Activated naive CD8-positive, alpha-beta T cell treated with anti-CD3 and anti-CD28 coated beads, Interleukin-2, amount 50 U/mL, for 16 hours (primary cell): Measurements from ENCODE around the gene WDR45B.
"Not testable (repeated sequence)": the region's sequence is repeated elsewhere in the genome, so short reads cannot be mapped to it uniquely, and the experiment has no call there.

ENCODE experiments used
- DNase-seq: peaks from one replicate; pipeline ENCODE4 v3.0.0-alpha.2; 2020; ENCODE audit warnings: low read depth, low spot score

The WDR45B gene

GRCh38 chr17:82583720-82584234, 64.5 kb downstream of the WDR45B start:
- no peak for DNase-seq

DNA sequence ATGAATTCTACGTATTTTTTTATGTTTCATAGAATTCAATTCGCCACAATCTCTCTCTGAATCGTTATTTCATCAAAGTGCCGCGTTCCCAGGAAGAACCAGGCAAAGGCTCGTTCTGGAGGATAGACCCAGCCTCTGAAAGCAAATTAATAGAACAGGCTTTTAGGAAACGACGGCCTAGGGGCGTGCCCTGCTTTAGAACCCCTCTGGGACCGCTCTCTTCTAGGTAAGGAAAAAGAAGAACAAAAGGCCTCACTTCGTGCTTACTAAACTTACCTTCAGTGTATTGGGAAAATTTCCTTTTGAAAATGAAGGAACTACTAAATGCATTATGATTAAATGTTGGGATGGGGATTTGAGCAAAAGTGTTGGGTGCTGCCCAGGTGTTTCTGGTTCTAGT, 65.5 kb downstream of the WDR45B start:
- DNase-seq = no peak

DNA sequence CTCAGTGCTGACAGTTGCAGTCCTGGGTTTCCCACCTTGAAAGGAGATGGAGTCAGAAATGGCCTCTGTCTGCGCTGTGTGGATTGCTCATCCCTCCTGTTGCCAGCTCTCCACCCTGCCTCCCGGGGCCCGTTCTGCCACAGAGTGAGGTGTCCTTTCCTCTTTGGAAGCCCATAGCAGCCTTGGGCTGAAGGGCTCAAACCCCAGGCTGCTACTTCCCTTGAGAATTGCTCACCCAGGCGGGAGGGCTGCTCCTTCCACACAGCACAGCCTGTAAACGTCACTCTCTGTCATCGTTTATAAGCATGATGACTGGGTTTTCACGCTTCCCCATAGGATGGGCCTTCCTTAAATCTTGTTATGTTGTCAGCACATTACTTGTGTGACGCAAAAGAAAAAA, 66.0 kb downstream of the WDR45B start:
- no peak for DNase-seq

GRCh38 chr17:82579969-82580368, 68.3 kb downstream of the WDR45B start:
- not testable (repeated sequence) for DNase-seq

GRCh38 chr17:82577300-82577699, 70.9 kb downstream of the WDR45B start:
- DNase-seq = no peak

- DNase-seq = not testable (repeated sequence)
Measured at GRCh38 chr17:82575581-82576221, 72.5 kb downstream of the WDR45B start.

DNA sequence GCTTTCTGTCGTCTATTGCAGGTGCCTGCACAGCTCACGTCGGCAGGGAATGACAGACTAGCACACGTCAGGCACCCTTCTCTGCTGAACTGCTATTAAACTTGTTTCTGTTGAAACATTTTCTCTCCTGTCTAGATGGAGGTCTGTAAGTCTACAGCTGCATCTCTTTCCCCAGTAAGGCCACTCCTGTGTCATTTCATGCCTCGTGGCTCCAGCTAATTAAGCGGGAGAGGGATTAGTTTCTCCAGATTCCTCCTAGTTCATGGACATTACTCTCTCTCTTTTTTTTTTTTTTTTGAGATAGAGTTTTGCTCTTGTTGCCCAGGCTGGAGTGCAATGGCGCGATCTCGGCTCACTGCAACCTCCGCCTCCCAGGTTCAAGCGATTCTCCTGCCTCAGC, 74.2 kb downstream of the WDR45B start:
- DNase-seq = no peak

- no peak for DNase-seq
Measured at GRCh38 chr17:82571855-82572254, 76.4 kb downstream of the WDR45B start.

GRCh38 chr17:82570277-82570676, 78.0 kb downstream of the WDR45B start:
- DNase-seq = no peak

DNA sequence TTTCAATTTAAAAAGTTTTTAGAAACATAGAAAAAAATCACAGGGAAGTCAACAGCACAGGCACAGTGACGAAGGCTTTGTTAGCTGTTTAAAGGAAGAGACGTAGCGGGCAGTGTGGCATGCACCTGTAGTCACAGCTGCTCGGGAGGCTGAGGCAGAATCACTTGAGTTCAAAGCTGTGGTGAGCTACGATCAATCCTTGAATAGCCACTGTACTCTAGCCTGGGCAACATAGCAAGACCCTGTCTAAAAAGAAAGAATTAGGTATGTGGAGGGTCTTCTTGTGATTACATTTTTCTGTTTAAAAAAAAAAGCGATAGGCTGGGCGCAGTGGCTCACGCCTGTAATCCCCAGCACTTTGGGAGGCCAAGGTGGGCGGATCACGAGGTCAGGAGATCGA, 78.6 kb downstream of the WDR45B start:
- DNase-seq = no peak

DNA sequence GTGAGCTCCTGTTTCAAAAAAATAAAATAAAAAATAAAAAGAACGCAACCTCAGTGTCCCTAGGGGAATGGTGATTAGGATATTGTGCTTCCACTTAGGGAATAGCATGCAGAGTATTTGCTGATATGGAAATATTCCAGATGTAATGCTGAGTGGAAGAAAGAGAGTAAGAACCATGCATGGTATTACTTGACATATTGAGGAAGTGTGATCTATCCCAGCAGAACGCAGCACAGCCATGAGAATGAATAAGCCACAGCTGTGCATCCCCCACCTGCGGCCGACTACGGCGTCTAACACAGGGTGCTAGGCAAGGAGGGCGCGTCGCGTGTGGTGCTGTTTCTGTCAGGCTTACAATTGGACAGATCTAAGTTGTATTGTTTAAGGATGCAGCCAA, 79.2 kb downstream of the WDR45B start:
- DNase-seq = no peak

DNA sequence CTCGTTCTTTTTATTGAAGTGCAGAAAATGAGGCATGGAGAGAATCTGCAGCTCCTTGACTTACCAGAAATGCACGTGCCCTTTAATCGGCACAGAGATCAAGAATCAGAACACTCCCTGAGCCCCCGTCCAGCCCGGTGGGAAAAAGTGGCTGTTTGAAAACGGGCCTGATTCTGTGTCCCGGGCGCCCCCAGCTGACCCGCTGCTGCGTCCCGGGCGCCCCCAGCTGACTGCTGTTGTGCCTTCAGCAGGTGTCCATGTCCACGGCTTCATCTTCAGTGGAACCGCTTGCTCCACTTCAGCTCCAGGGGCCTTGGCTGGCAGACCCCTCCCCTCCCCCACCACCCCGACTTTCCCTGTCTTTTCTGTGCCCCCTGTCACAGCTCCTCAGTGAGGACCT, 81.0 kb downstream of the WDR45B start:
- no peak for DNase-seq

DNA sequence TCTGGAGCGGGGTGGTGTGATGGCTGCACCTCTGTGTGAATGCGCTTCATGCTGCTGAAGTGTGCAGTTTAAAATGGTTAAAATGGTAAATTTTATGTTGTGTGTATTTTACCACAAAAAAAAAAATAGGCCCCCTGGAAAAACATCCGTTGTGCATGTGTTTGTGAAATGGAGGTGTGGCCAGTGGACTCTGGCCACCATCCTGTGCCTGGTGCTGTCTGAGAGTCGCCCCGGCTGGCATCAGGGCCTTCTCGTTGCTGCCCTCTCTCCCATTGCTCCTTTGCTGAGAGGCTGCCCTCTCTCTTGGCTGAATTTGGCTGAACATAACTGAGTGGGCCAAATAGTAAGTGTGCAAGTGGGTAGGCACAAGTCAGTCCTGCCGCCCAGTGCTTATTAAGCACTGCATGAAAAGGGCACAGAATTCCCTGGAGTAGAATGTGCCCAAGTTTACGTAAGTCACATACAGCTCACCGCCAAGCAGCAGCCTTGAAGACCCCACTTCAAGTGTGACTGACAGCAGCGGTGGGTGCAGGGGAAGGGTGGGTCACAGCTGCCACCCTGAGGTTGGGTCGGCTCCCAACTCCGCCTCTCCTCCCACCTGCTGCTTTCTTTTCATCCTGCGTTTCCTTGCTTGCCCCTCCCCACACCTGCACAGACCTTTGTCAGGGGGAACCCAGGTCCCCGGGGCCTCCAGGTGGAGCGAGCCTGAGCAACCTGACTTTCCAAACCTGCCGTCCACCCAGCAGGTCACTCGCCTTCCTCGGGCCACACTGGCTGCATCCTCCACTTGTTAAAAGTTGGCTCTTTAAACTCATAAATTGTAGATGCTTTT, 81.9 kb downstream of the WDR45B start:
- DNase-seq = no peak

DNA sequence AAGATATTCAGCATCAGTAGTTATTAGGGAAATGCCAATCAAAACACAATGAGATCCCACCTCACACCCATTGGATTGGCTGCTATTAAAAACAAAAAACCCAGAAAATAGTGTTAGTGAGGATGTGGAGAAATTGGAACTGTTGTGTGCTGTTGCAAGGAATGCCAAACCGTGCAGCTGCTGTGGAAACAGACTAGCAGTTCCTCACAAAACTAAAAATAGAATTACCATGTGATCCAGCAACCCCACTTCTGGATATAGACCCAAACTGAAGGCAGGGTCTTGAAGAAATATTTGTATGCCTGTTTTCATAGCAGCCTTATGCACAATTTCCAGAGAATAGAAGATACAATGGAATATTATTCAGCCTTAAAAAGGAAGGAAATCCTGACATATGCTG, 82.7 kb downstream of the WDR45B start:
- DNase-seq = no peak
